C4-2B (cell line): ENCODE measurements around the gene SCN5A.

ENCODE experiments used
- ZFX ChIP-seq: fragments of 450-650 bp; IDR thresholded peaks from 2 replicates; pipeline ENCODE4 v1.6.1; 2017
- TF ChIP-seq, protein P1 (sequence below): fragments of 450-650 bp; conservative IDR thresholded peaks from 2 replicates; pipeline ENCODE4 v1.5.1; 2017; ENCODE audit warnings: mild to moderate bottlenecking

DNA sequence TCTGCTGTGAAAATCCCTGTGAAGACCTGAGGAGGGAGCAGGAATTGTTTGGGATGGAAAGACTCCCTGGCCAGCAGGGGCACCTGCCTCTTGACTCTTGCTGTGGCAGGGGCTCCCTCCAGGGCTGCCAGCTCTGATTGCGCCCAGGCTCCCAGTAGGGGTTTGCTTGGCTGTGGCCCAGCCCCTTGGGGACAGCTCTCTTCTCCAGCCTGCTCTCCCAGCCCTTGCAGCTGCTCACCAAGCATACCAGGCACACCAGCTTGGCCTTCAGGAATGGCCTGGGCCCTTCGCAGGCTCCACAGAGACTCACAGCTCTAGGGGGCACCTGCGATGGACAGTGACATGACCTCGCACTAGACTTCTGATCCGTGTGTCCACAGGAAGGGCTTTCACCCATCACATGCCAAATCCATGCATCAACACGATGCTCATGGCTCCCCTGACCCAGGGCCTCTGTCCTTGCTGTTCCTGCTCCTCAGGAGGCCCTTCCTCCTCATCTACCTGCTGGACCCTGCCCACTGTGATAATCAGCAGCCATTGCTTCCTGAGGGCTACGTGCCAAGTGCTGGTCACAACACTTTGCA lies 61.8 kb downstream of the SCN5A start:
- TF ChIP-seq, protein P1, sequence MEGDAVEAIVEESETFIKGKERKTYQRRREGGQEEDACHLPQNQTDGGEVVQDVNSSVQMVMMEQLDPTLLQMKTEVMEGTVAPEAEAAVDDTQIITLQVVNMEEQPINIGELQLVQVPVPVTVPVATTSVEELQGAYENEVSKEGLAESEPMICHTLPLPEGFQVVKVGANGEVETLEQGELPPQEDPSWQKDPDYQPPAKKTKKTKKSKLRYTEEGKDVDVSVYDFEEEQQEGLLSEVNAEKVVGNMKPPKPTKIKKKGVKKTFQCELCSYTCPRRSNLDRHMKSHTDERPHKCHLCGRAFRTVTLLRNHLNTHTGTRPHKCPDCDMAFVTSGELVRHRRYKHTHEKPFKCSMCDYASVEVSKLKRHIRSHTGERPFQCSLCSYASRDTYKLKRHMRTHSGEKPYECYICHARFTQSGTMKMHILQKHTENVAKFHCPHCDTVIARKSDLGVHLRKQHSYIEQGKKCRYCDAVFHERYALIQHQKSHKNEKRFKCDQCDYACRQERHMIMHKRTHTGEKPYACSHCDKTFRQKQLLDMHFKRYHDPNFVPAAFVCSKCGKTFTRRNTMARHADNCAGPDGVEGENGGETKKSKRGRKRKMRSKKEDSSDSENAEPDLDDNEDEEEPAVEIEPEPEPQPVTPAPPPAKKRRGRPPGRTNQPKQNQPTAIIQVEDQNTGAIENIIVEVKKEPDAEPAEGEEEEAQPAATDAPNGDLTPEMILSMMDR, result no peak
- TF ChIP-seq ZFX, result no peak
